ENCODE results near the gene MRPL4.

Gene MRPL4

GRCh38 chr19:10211061-10211460, 41.0 kb upstream of the MRPL4 start:
- DNase-seq (ENCODE audit: low read depth) = no peak
- H3K4me3 ChIP-seq (ENCODE audit: low read length) = no peak overlapping the region
- TF ChIP-seq, protein P1, sequence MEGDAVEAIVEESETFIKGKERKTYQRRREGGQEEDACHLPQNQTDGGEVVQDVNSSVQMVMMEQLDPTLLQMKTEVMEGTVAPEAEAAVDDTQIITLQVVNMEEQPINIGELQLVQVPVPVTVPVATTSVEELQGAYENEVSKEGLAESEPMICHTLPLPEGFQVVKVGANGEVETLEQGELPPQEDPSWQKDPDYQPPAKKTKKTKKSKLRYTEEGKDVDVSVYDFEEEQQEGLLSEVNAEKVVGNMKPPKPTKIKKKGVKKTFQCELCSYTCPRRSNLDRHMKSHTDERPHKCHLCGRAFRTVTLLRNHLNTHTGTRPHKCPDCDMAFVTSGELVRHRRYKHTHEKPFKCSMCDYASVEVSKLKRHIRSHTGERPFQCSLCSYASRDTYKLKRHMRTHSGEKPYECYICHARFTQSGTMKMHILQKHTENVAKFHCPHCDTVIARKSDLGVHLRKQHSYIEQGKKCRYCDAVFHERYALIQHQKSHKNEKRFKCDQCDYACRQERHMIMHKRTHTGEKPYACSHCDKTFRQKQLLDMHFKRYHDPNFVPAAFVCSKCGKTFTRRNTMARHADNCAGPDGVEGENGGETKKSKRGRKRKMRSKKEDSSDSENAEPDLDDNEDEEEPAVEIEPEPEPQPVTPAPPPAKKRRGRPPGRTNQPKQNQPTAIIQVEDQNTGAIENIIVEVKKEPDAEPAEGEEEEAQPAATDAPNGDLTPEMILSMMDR (conservative IDR thresholded peaks at IDR 0.05; ENCODE audit: low read length) = no peak

DNA sequence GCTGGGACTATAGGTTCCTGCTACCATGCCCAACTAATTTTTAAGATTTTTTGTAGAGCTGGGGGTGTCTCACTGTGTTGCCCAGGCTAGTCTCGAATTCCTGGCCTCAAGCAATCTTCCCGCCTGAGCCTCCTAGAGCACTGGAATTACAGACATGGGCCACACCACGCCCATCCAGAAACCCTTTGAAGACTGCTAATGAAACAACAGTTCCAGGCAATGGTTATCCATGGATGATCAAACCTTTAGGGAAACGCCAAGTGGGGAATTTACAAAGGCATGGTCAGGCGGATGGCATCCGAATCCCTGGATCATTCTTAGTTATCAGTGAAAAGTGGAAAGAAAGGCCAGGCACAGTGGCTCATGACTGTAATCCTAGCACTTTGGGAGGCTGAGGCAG, 40.3 kb upstream of the MRPL4 start:
- H3K4me3 ChIP-seq (ENCODE audit: low read length) = no peak overlapping the region
- TF ChIP-seq, protein P1 (conservative IDR thresholded peaks at IDR 0.05; ENCODE audit: low read length) = no peak
- DNase-seq (ENCODE audit: low read depth) = no peak

DNA sequence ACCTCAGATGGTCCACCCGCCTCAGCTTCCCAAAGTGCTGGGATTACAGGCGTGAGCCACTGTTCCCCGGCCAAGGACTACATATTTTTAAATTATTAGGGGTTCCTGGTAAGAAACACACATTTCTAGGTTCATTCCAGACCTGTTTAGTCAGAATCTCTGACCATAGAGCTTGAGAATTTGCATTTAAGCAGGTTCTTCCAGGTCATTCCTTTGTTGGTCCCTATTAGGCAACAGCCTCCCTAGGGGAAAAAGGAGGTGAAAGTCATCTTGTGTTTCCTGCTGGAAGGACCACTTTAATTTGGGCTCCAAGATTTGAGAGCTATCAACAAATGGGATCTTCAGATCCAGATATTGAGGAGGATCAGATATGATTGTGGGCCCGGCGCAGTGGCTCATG, 37.2 kb upstream of the MRPL4 start:
- TF ChIP-seq, protein P1 (conservative IDR thresholded peaks at IDR 0.05; ENCODE audit: low read length) = no peak
- peak; percentile 76 for DNase-seq (ENCODE audit: low read depth)

GRCh38 chr19:10217085-10217484, 34.9 kb upstream of the MRPL4 start:
- TF ChIP-seq, protein P1 (conservative IDR thresholded peaks at IDR 0.05; ENCODE audit: low read length) = no peak
- H3K4me3 ChIP-seq (ENCODE audit: low read length) = no peak overlapping the region
- DNase-seq (ENCODE audit: low read depth) = no peak

More for the DNA sequence above, 37.2 kb upstream of the MRPL4 start:
- no peak overlapping the region for H3K4me3 ChIP-seq (ENCODE audit: low read length)

- TF ChIP-seq, protein P1 (conservative IDR thresholded peaks at IDR 0.05; ENCODE audit: low read length) = peak; percentile 52
- DNase-seq (ENCODE audit: low read depth) = peak; percentile 43
- H3K4me3 ChIP-seq (ENCODE audit: low read length) = no peak overlapping the region
Measured at GRCh38 chr19:10219678-10220077, 32.3 kb upstream of the MRPL4 start.

- TF ChIP-seq, protein P1 (conservative IDR thresholded peaks at IDR 0.05; ENCODE audit: low read length) = no peak
- H3K4me3 ChIP-seq (ENCODE audit: low read length) = no peak overlapping the region
- DNase-seq (ENCODE audit: low read depth) = no peak
Measured at GRCh38 chr19:10220695-10221094, 31.3 kb upstream of the MRPL4 start.

DNA sequence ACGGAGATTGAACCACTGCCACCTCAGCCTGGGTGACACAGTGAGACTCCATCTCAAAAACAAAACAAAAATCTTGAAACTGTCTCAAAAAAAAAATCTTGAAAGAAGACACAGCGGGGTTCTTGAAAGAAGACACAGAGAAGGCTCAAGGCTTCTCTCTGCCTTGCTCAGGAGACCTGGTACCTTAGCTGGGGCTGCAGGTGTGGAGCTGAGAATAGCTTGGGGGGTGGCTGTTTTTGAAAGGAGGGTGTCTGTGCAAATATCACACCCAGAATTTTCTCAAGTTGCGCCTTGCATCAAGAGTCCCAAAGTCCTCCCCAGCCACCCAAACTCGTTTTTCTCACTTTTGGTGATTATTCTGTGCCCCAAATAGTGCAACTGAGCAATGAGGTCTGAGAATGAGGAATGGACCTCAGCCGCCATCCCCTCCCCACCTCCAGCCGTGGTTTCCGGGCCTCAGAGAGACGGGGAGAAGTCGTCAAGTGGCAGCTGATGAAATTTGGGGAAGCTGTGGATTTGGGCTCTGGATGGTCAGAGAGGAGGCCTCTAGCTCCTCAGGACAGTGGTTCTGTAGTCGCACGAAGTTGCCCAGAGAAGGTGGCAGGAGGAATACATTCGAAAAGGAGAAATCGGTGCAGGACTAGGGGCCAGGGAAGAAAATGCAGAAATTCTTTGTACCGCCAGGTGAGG, 29.7 kb upstream of the MRPL4 start:
- DNase-seq (ENCODE audit: low read depth) = no peak
- H3K4me3 ChIP-seq (ENCODE audit: low read length) = no peak overlapping the region
- TF ChIP-seq, protein P1 (conservative IDR thresholded peaks at IDR 0.05; ENCODE audit: low read length) = no peak
